AG08395 (cell line): ENCODE measurements around the gene DNAL1.

Source experiments
- DNase-seq: peaks from one replicate; pipeline ENCODE4 v3.0.0; 2012; ENCODE audit warnings: mixed read lengths, low spot score

DNAL1 gene

GRCh38 chr14:73744874-73745529 is 100.2 kb downstream of the DNAL1 start:
- DNase-seq, result no peak

- no peak for DNase-seq
Observed at GRCh38 chr14:73745571-73746519, 101.1 kb downstream of the DNAL1 start.

GRCh38 chr14:73746520-73747378 is 102.0 kb downstream of the DNAL1 start:
- no peak for DNase-seq

- DNase-seq, result no peak
Observed at GRCh38 chr14:73747379-73748211, 102.8 kb downstream of the DNAL1 start.

- no peak for DNase-seq
Observed at GRCh38 chr14:73748858-73749357, 104.1 kb downstream of the DNAL1 start.

- no peak for DNase-seq
Observed at GRCh38 chr14:73749706-73750530, 105.1 kb downstream of the DNAL1 start.

- DNase-seq, result no peak
Observed at GRCh38 chr14:73750531-73750901, 105.7 kb downstream of the DNAL1 start.

- DNase-seq, result no peak
Observed at GRCh38 chr14:73751157-73751691, 106.4 kb downstream of the DNAL1 start.

- DNase-seq, result peak; percentile 86
Observed at GRCh38 chr14:73752297-73752992, 107.7 kb downstream of the DNAL1 start.
